ENCODE results near the gene ARHGAP42. TPM values are rescaled to one million over a fixed set of nuclear protein-coding genes. Genes with fewer than 3 reads are reported as not detected.

The ARHGAP42 gene
- polyA plus RNA-seq, 3 donors = 0.13 TPM; not detected in 2

DNA sequence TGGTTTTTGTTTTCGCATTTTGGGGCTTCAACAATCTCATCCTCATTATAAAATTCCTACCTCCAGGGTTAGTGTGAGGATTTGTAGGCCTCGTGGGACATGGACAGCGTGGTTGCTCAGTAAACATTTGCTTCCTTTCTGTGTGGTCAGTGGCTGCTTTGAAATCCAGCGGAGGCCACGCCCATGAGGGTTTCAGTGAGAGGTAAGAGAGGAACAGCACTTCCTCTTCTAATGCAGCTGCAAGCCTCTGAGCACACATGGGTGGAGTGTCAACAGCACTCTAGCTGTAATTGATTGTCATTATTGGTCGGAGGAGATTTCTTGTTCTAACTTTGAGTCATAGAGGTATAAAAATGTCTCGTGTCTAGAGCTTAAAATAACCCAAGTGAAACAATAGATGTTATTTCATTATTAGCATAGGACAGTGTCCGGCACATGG, 6.0 kb upstream of the ARHGAP42 start:
- H3K27ac ChIP-seq (ENCODE audit: low read depth in 1 of 2, low read length in 2 of 2) = no peak overlapping the region
- peak overlapping the region; percentile 19 for H3K4me2 ChIP-seq (replicated peaks; ENCODE audit: extremely low read depth, low read length, poor library complexity, severe bottlenecking)
- H3K4me3 Mint-ChIP-seq = peak overlapping the region in 1 of 2 donors; percentile 42
- peak; percentile 13 to 54 (median 37) for DNase-seq
- H3K79me2 ChIP-seq (ENCODE audit: insufficient read depth, low read length) = no peaks in the 10 kb centered on the region
- whole genome bisulfite sequencing (ENCODE audit: insufficient coverage) = no CpG with 5 or more reads among the region's 8 CpGs
- no peak overlapping the region for H3K4me3 ChIP-seq (replicated peaks in 1 of 3; ENCODE audit: low read depth in 2 of 3, low read length in 3 of 3)
- peaks cover 0 to 3% (median 1%) of the 10 kb centered on the region in 7 donors for H3K9me3 Mint-ChIP-seq
- intact Hi-C loops (cut with micrococcal nuclease) = no loop called here
- peaks cover 7 to 11% (median 8%) of the 10 kb centered on the region in 3 donors for H3K27me3 Mint-ChIP-seq (ENCODE audit: low read depth in 3 of 3)
- H3K4me1 Mint-ChIP-seq = peaks cover 8% of the 10 kb centered on the region
- H3K9me3 ChIP-seq (replicated peaks in 1 of 2; ENCODE audit: control insufficient read depth in 1 of 2, insufficient read depth in 1 of 2, low read length in 2 of 2) = no peaks in the 10 kb centered on the region
- H3K4me1 ChIP-seq (ENCODE audit: control insufficient read depth in 1 of 2, insufficient read depth in 2 of 2, low read length in 2 of 2) = peaks cover 8% of the 10 kb centered on the region in 2 donors
- H2AFZ ChIP-seq (ENCODE audit: insufficient read depth, low read depth, low read length, poor library complexity, severe bottlenecking) = no peak overlapping the region
- H3K27ac Mint-ChIP-seq = no peak overlapping the region
- no peaks in the 10 kb centered on the region for H4K20me1 ChIP-seq (ENCODE audit: insufficient read depth, low read length)
- H3K36me3 ChIP-seq (replicated peaks in 1 of 2; ENCODE audit: control insufficient read depth in 1 of 2, insufficient read depth in 2 of 2, low read length in 2 of 2) = no peaks in the 10 kb centered on the region
- H3K36me3 Mint-ChIP-seq = no peaks in the 10 kb centered on the region
- H3K27me3 ChIP-seq (ENCODE audit: control insufficient read depth in 2 of 2, insufficient read depth in 2 of 2, low read length in 2 of 2) = peaks cover 0 to 7% of the 10 kb centered on the region in 2 donors
- H3K9ac ChIP-seq (ENCODE audit: insufficient read depth, low read length, poor library complexity, severe bottlenecking) = no peak overlapping the region
- TF ChIP-seq, protein P1, sequence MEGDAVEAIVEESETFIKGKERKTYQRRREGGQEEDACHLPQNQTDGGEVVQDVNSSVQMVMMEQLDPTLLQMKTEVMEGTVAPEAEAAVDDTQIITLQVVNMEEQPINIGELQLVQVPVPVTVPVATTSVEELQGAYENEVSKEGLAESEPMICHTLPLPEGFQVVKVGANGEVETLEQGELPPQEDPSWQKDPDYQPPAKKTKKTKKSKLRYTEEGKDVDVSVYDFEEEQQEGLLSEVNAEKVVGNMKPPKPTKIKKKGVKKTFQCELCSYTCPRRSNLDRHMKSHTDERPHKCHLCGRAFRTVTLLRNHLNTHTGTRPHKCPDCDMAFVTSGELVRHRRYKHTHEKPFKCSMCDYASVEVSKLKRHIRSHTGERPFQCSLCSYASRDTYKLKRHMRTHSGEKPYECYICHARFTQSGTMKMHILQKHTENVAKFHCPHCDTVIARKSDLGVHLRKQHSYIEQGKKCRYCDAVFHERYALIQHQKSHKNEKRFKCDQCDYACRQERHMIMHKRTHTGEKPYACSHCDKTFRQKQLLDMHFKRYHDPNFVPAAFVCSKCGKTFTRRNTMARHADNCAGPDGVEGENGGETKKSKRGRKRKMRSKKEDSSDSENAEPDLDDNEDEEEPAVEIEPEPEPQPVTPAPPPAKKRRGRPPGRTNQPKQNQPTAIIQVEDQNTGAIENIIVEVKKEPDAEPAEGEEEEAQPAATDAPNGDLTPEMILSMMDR (IDR thresholded peaks at IDR 0.05) = no peak

DNA sequence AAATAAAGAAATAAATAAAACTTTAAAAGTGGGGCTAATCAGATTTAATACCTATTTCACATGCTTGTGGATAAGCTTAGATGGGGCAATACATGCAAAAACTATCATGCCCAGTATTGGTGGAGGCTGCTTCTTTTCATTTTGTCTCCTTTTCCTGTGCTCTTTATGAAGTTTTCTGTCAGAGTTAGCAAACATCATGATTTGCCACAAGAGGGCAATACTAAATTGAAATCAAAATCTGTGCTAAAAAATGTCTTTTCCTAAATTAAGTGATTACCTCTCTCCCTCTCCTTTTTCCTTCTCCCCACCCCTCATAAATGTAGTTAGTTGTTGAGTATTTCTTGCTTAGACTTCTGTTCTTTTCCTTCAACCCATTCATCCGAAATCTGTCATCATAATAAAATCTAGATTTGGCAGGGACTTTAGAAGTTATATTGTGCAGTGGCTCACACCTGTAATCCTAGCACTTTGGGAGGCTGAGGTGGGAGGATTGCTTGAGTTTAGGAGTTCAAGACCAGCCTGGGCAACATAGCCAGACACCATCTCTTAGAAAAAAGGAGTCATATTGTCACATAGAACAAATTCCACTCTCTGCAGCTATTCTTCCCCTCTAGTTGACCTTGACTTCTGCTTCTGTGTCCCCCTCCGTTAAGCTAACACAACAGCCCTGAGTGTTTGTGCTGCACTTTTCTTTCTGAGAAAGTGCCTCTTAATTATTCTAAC, 4.7 kb upstream of the ARHGAP42 start:
- peaks cover 0 to 6% of the 10 kb centered on the region in 2 donors for H3K9me3 ChIP-seq (replicated peaks in 1 of 2; ENCODE audit: control insufficient read depth in 1 of 2, insufficient read depth in 1 of 2, low read length in 2 of 2)
- WGBS (ENCODE audit: insufficient coverage) = 55% methylated on average over 1 of the region's 2 CpGs
- no peak overlapping the region for H3K4me2 ChIP-seq (replicated peaks; ENCODE audit: extremely low read depth, low read length, poor library complexity, severe bottlenecking)
- Mint-ChIP-seq H3K4me1 (peaks cover 13% of the 10 kb centered on the region), H3K27me3 (ENCODE audit: low read depth in 3 of 3) (peaks cover 19 to 23% (median 19%) of the 10 kb centered on the region in 3 donors), H3K4me3 (no peak overlapping the region), H3K9me3 (peaks cover 0 to 5% (median 2%) of the 10 kb centered on the region in 7 donors), H3K36me3 (no peaks in the 10 kb centered on the region), H3K27ac (no peak overlapping the region)
- H2AFZ ChIP-seq (ENCODE audit: insufficient read depth, low read depth, low read length, poor library complexity, severe bottlenecking) = no peak overlapping the region
- H4K20me1 ChIP-seq (ENCODE audit: insufficient read depth, low read length) = no peaks in the 10 kb centered on the region
- no peaks in the 10 kb centered on the region for H3K79me2 ChIP-seq (ENCODE audit: insufficient read depth, low read length)
- H3K27ac ChIP-seq (ENCODE audit: low read depth in 1 of 2, low read length in 2 of 2) = no peak overlapping the region
- intact Hi-C loops (cut with micrococcal nuclease) = no loop called here
- TF ChIP-seq, protein P1 (IDR thresholded peaks at IDR 0.05) = no peak
- no peak overlapping the region for H3K9ac ChIP-seq (ENCODE audit: insufficient read depth, low read length, poor library complexity, severe bottlenecking)
- no peaks in the 10 kb centered on the region for H3K36me3 ChIP-seq (replicated peaks in 1 of 2; ENCODE audit: control insufficient read depth in 1 of 2, insufficient read depth in 2 of 2, low read length in 2 of 2)
- H3K4me3 ChIP-seq (replicated peaks in 1 of 3; ENCODE audit: low read depth in 2 of 3, low read length in 3 of 3) = no peak overlapping the region
- peaks cover 11 to 14% of the 10 kb centered on the region in 2 donors for H3K27me3 ChIP-seq (ENCODE audit: control insufficient read depth in 2 of 2, insufficient read depth in 2 of 2, low read length in 2 of 2)
- peaks cover 8 to 10% of the 10 kb centered on the region in 2 donors for H3K4me1 ChIP-seq (ENCODE audit: control insufficient read depth in 1 of 2, insufficient read depth in 2 of 2, low read length in 2 of 2)
- DNase-seq = no peak

All from CD14-positive monocyte (primary cell).